NT2/D1 (cell line): Measurements from ENCODE around the gene CAMK1D.
"Not testable (repeated sequence)": the region's sequence is repeated elsewhere in the genome, so short reads cannot be mapped to it uniquely, and the experiment has no call there.

Experiments used
- DNase-seq: peaks from one replicate; pipeline ENCODE4 v3.0.0-alpha.2; 2011; ENCODE audit warnings: low read depth, low spot score
- H3K27me3 ChIP-seq: 2 replicates; pipeline ENCODE4 v1.6.0; 2011; ENCODE audit warnings: mild to moderate bottlenecking; ENCODE audit not compliant: insufficient read length, insufficient read depth
- H3K36me3 ChIP-seq: 2 replicates; pipeline ENCODE4 v1.6.1; 2011; ENCODE audit warnings: mild to moderate bottlenecking, low read length, mixed read lengths; ENCODE audit not compliant: insufficient read depth, insufficient read length
- H3K4me1 ChIP-seq: 2 replicates; pipeline ENCODE4 v1.5.1; 2011; ENCODE audit not compliant: insufficient read depth, insufficient read length
- H3K4me3 ChIP-seq: 2 replicates; pipeline ENCODE4 v1.5.1; 2011; ENCODE audit warnings: low read depth; ENCODE audit not compliant: insufficient read length
- H3K9ac ChIP-seq: 2 replicates; pipeline ENCODE4 v1.6.0; 2011; ENCODE audit warnings: low read depth; ENCODE audit not compliant: insufficient read length
- H3K9me3 ChIP-seq: 2 replicates; pipeline ENCODE4 v1.5.1; 2011; ENCODE audit warnings: mild to moderate bottlenecking, low read length; ENCODE audit not compliant: insufficient read depth
- SUZ12 ChIP-seq: IDR thresholded peaks from 2 replicates; pipeline ENCODE4 v1.6.1; 2011; ENCODE audit not compliant: insufficient read length, insufficient read depth; ENCODE audit errors: extremely low read depth
- YY1 ChIP-seq: IDR thresholded peaks from 2 replicates; pipeline ENCODE4 v1.6.1; 2011; ENCODE audit not compliant: insufficient read length, insufficient read depth
- ZNF274 ChIP-seq: IDR thresholded peaks from 2 replicates; pipeline ENCODE4 v1.6.1; 2011; ENCODE audit warnings: mild to moderate bottlenecking, low read depth, low read length

Gene CAMK1D

GRCh38 chr10:12432402-12433189 lies 83.2 kb downstream of the CAMK1D start:
- H3K9me3 ChIP-seq: no peaks in the 10 kb centered on the region
- no peaks in the 10 kb centered on the region for H3K36me3 ChIP-seq
- H3K27me3 ChIP-seq: no peaks in the 10 kb centered on the region
- no peak overlapping the region for H3K4me3 ChIP-seq
- no peak overlapping the region for H3K9ac ChIP-seq
- H3K4me1 ChIP-seq: peaks cover 4% of the 10 kb centered on the region
- TF ChIP-seq SUZ12 (no peak), ZNF274 (no peak), YY1 (no peak)
- no peak for DNase-seq

- peaks cover 4% of the 10 kb centered on the region for H3K4me1 ChIP-seq
- H3K27me3 ChIP-seq: no peaks in the 10 kb centered on the region
- H3K4me3 ChIP-seq: no peak overlapping the region
- no peak for TF ChIP-seq SUZ12
- TF ChIP-seq ZNF274: no peak
- TF ChIP-seq YY1: no peak
- no peak overlapping the region for H3K9ac ChIP-seq
- H3K36me3 ChIP-seq: no peaks in the 10 kb centered on the region
- peaks cover 6% of the 10 kb centered on the region; the same call in 1 of the 2 replicates for H3K9me3 ChIP-seq
- DNase-seq: no peak
These were observed 84.9 kb downstream of the CAMK1D start for GRCh38 chr10:12434277-12434676.

- not testable (repeated sequence) for H3K36me3 ChIP-seq, H3K9ac ChIP-seq, H3K27me3 ChIP-seq, H3K9me3 ChIP-seq, DNase-seq, H3K4me1 ChIP-seq, H3K4me3 ChIP-seq
These were observed 85.3 kb downstream of the CAMK1D start for GRCh38 chr10:12434677-12435076.

GRCh38 chr10:12435348-12435747 lies 86.0 kb downstream of the CAMK1D start:
- Histone ChIP-seq H3K4me1 (peaks cover 4% of the 10 kb centered on the region), H3K4me3 (no peak overlapping the region), H3K9ac (no peak overlapping the region), H3K9me3 (peaks cover 13% of the 10 kb centered on the region; the same call in 1 of the 2 replicates), H3K36me3 (no peaks in the 10 kb centered on the region), H3K27me3 (no peaks in the 10 kb centered on the region)
- TF ChIP-seq YY1 (no peak), ZNF274 (no peak), SUZ12 (no peak)
- no peak for DNase-seq

GRCh38 chr10:12438919-12439692 lies 89.8 kb downstream of the CAMK1D start:
- H3K27me3 ChIP-seq: no peaks in the 10 kb centered on the region
- H3K4me3 ChIP-seq: no peak overlapping the region
- no peak overlapping the region for H3K9ac ChIP-seq
- H3K4me1 ChIP-seq: peaks cover 4% of the 10 kb centered on the region
- TF ChIP-seq ZNF274 (no peak), YY1 (no peak), SUZ12 (no peak)
- DNase-seq: no peak
- no peaks in the 10 kb centered on the region for H3K36me3 ChIP-seq
- H3K9me3 ChIP-seq: peaks cover 13% of the 10 kb centered on the region; the same call in 1 of the 2 replicates

- H3K9ac ChIP-seq, H3K4me3 ChIP-seq, H3K4me1 ChIP-seq, H3K27me3 ChIP-seq, H3K36me3 ChIP-seq, DNase-seq: not testable (repeated sequence)
- peaks cover 13% of the 10 kb centered on the region; the same call in 1 of the 2 replicates for H3K9me3 ChIP-seq
These were observed 90.4 kb downstream of the CAMK1D start for GRCh38 chr10:12439767-12440166.

- Histone ChIP-seq H3K36me3 (no peaks in the 10 kb centered on the region), H3K9me3 (peaks cover 13% of the 10 kb centered on the region; the same call in 1 of the 2 replicates), H3K4me3 (no peak overlapping the region), H3K9ac (no peak overlapping the region), H3K4me1 (no peaks in the 10 kb centered on the region), H3K27me3 (no peaks in the 10 kb centered on the region)
- TF ChIP-seq YY1 (no peak), SUZ12 (no peak), ZNF274 (no peak)
- no peak for DNase-seq
These were observed 93.7 kb downstream of the CAMK1D start for GRCh38 chr10:12443026-12443425.
